ENCODE measurements around the gene INKA1.
A peak's percentile ranks its signal among the peaks of the same experiment; 100 is the strongest.

INKA1 gene

GRCh38 chr3:49826016-49826415, 23.0 kb downstream of the INKA1 start:
- DNase-seq (ENCODE audit: low spot score) = no peak
- TF ChIP-seq CTCF (IDR thresholded peaks at IDR 0.05; ENCODE audit: extremely low read depth, missing control alignments) = no peak

DNA sequence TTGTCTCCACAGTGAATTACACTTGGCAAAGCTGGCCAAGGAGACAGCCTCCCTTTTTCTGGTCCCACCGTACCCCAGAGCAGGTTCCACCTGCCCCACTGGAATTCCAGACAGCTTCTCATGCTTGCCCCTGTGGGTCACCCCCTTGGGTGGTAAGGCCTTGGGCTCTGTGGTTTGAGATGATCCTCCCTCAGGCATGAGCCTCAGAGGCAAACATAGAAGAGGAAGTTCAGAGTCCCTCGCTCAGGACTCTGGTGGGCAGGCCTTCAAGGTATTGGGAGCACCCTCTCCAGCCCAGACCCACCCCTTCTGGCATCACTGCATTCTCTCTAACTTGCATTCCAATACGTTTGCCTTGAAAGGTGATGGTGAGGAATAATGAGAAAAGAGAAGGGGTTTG, 28.3 kb downstream of the INKA1 start:
- no peak for DNase-seq (ENCODE audit: low spot score)
- TF ChIP-seq CTCF (IDR thresholded peaks at IDR 0.05; ENCODE audit: extremely low read depth, missing control alignments) = no peak

DNA sequence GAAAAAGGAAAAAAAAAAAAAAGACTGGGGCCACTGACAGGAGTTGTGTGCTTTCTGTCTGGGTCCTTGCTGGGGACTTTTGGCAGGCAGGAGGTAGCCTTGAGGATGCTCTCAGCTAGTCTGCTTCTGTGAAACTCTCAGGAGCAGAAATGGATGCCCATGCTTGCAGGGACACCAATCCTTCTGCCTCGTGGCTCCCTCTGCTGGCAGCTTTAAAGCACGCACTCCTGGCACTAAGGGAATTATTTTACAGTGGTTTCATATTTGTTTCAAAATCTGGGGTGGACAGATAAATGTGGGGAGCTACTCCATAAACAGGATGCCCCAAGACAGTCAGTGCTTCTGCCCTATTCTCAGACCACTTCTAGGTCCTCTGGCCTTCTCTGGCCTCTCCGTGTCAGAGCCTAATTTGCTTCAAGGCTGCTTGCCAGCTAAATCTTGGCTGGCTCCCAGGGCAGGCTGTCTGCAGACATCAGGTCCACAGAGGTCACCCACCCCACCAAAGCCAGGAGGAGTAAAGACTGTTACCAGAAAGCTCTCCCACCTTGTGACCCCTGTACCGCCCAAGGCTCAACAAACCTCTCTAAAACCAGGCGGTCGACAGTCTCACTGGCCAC, 36.2 kb downstream of the INKA1 start:
- peak; percentile 95 for TF ChIP-seq CTCF (IDR thresholded peaks at IDR 0.05; ENCODE audit: extremely low read depth, missing control alignments)
- peak; percentile 77 for DNase-seq (ENCODE audit: low spot score)

DNA sequence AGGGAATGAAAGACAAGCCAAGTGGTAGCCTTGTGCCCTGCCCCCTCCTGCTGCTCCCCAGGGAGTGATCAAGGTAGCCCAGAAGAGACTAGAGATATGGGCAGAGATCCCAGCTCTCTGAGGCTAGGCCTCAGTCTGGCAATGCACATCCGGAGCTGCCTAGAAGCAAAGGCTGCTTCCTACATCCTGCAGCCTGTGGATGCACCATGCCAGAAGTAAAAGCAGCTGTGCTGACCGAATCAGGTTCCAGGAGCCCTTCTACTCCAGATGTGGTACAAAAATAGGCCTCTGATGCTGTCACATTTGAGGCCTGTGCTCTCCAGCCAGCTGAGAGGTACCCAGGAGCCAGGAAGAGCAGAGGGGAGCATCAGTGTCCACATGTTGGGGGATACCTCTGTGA, 37.3 kb downstream of the INKA1 start:
- TF ChIP-seq CTCF (IDR thresholded peaks at IDR 0.05; ENCODE audit: extremely low read depth, missing control alignments) = no peak
- no peak for DNase-seq (ENCODE audit: low spot score)

DNA sequence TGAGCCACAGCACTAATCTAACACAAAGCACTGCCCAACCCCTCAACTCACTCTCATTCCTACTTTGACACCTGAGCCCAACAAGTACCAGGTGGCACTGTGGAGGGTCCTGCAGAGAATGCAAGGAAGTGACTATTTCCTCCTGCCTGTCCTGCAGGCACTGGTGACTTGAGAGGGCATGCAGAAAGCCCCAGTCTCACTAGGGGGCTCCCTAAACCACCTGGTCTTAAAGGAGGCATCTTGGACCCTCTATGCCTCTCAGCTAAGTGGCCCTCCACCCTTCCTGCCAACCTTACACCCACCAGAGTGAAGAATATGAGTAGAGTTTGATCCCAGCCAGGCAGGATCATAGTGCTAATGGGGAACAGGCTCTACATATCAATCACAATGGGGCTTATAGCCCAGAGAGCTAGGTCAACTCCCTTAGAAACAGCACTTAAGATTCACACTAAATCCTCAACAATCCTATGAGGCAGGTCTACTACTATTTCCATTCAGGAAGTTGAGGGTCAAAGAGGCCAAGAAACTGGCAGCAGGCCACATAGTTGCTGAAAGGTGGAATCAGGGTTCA, 38.1 kb downstream of the INKA1 start:
- DNase-seq (ENCODE audit: low spot score) = no peak
- TF ChIP-seq CTCF (IDR thresholded peaks at IDR 0.05; ENCODE audit: extremely low read depth, missing control alignments) = peak; percentile 36

- no peak for TF ChIP-seq CTCF (IDR thresholded peaks at IDR 0.05; ENCODE audit: extremely low read depth, missing control alignments)
- DNase-seq (ENCODE audit: low spot score) = no peak
Measured at GRCh38 chr3:49841806-49842205, 38.7 kb downstream of the INKA1 start.

GRCh38 chr3:49842843-49843517, 39.9 kb downstream of the INKA1 start:
- no peak for TF ChIP-seq CTCF (IDR thresholded peaks at IDR 0.05; ENCODE audit: extremely low read depth, missing control alignments)
- DNase-seq (ENCODE audit: low spot score) = no peak

Measured in GM20000 (cell line).